Thoracic aorta (tissue), 2 donors: Measurements from ENCODE around the gene LDLRAD4. TPM values are rescaled to one million over a fixed set of nuclear protein-coding genes. Genes with fewer than 3 reads are reported as not detected.
"Not testable (repeated sequence)": the region's sequence is repeated elsewhere in the genome, so short reads cannot be mapped to it uniquely, and the experiment has no call there.

Source experiments
- ATAC-seq: fragments of 150-250 bp; one replicate; pipeline ENCODE4 v1.8.0; 2017; ENCODE audit warnings: low read depth; ENCODE audit not compliant: insufficient number of reproducible peaks, low FRiP score
- DNase-seq: peaks from one replicate; pipeline ENCODE4 v3.0.0-alpha.2; 2020; ENCODE audit warnings: low spot score
- H3K27ac ChIP-seq, 2 donors: fragments of 200-600 bp; sonication (generic); 1 replicate in 1 of 2; 2 replicates in 1 of 2; pipeline ENCODE4 v1.5.1; 2016; ENCODE audit warnings: mild to moderate bottlenecking in 2 of 2, moderate library complexity in 2 of 2
- H3K27me3 ChIP-seq: fragments of 200-600 bp; sonication (generic); replicated peaks from 2 replicates; pipeline ENCODE4 v1.6.0; 2016; ENCODE audit warnings: mild to moderate bottlenecking; ENCODE audit not compliant: insufficient read depth
- H3K36me3 ChIP-seq: fragments of 200-600 bp; sonication (generic); one replicate; pipeline ENCODE4 v1.5.1; 2016
- H3K4me1 ChIP-seq, 2 donors: fragments of 200-600 bp; sonication (generic); 1 replicate in 1 of 2; 2 replicates in 1 of 2; pipeline versions ENCODE4 v1.5.1 to v1.6.0; 2016; ENCODE audit warnings: low read depth in 2 of 2, mild to moderate bottlenecking in 1 of 2; ENCODE audit not compliant: control insufficient read depth in 1 of 2
- H3K4me3 ChIP-seq: fragments of 200-600 bp; sonication (generic); 2 replicates; pipeline ENCODE4 v1.5.1; 2016; ENCODE audit warnings: mild to moderate bottlenecking
- H3K9me3 ChIP-seq: fragments of 200-600 bp; sonication (generic); 2 replicates; pipeline ENCODE4 v1.5.1; 2016
- CTCF ChIP-seq: fragments of 200-600 bp; sonication (generic); IDR thresholded peaks from one replicate; pipeline ENCODE4 v1.5.1; 2019; ENCODE audit warnings: antibody characterized with exemption
- total RNA-seq, 2 donors: library from RNA; depleted of rRNA; stranded (reverse); fragments of >200 nt; gene quantifications; one replicate each; pipeline versions ENCODE4 v1.1.0 to v1.2.3, GENCODE V29; 2016

Gene LDLRAD4
- total RNA-seq, 2 donors from 2014 or later, result 98.4 to 135 TPM

GRCh38 chr18:13471971-13472628 is 253.5 kb downstream of the LDLRAD4 start:
- no peak for TF ChIP-seq CTCF
- Histone ChIP-seq H3K27me3 (no peaks in the 10 kb centered on the region), H3K36me3 (no peaks in the 10 kb centered on the region), H3K4me1 (peaks cover 8 to 32% of the 10 kb centered on the region in 2 donors), H3K9me3 (no peaks in the 10 kb centered on the region), H3K27ac (peak overlapping the region in 1 of 2 donors; percentile 45), H3K4me3 (no peak overlapping the region)
- no peak for DNase-seq
- ATAC-seq, result no peak

GRCh38 chr18:13473751-13474150 is 255.2 kb downstream of the LDLRAD4 start:
- no peaks in the 10 kb centered on the region for H3K36me3 ChIP-seq
- no peaks in the 10 kb centered on the region for H3K27me3 ChIP-seq
- H3K4me1 ChIP-seq, result peaks cover 8 to 37% of the 10 kb centered on the region in 2 donors
- H3K9me3 ChIP-seq, result no peaks in the 10 kb centered on the region
- TF ChIP-seq CTCF, result no peak
- H3K4me3 ChIP-seq, result no peak overlapping the region
- ATAC-seq (no peak), DNase-seq (no peak)
- H3K27ac ChIP-seq, result no peak overlapping the region

GRCh38 chr18:13474336-13474735 is 255.8 kb downstream of the LDLRAD4 start:
- H3K27ac ChIP-seq, result peak overlapping the region; percentile 54 to 64
- H3K4me1 ChIP-seq, result peaks cover 8 to 37% of the 10 kb centered on the region in 2 donors
- H3K36me3 ChIP-seq, result no peaks in the 10 kb centered on the region
- DNase-seq (no peak), ATAC-seq (no peak)
- no peaks in the 10 kb centered on the region for H3K27me3 ChIP-seq
- no peak for TF ChIP-seq CTCF
- no peaks in the 10 kb centered on the region for H3K9me3 ChIP-seq
- no peak overlapping the region for H3K4me3 ChIP-seq

GRCh38 chr18:13474907-13475545 is 256.5 kb downstream of the LDLRAD4 start:
- H3K27ac ChIP-seq, result peak overlapping the region; percentile 54 to 64
- DNase-seq (no peak), ATAC-seq (peak; percentile 58)
- H3K4me3 ChIP-seq, result no peak overlapping the region
- no peaks in the 10 kb centered on the region for H3K36me3 ChIP-seq
- no peak for TF ChIP-seq CTCF
- H3K27me3 ChIP-seq, result no peaks in the 10 kb centered on the region
- H3K4me1 ChIP-seq, result peaks cover 8 to 37% of the 10 kb centered on the region in 2 donors
- H3K9me3 ChIP-seq, result no peaks in the 10 kb centered on the region

- H3K27ac ChIP-seq, result peak overlapping the region in 1 of 2 donors; percentile 54
These were observed 257.8 kb downstream of the LDLRAD4 start for GRCh38 chr18:13476312-13476711.

More at GRCh38 chr18:13476312-13476711, 257.8 kb downstream of the LDLRAD4 start:
- H3K9me3 ChIP-seq, DNase-seq, ATAC-seq, H3K4me3 ChIP-seq, H3K36me3 ChIP-seq, H3K27me3 ChIP-seq: not testable (repeated sequence)
- peaks cover 8 to 37% of the 10 kb centered on the region in 2 donors for H3K4me1 ChIP-seq
